ENCODE results near the gene AP3B1.

DNA sequence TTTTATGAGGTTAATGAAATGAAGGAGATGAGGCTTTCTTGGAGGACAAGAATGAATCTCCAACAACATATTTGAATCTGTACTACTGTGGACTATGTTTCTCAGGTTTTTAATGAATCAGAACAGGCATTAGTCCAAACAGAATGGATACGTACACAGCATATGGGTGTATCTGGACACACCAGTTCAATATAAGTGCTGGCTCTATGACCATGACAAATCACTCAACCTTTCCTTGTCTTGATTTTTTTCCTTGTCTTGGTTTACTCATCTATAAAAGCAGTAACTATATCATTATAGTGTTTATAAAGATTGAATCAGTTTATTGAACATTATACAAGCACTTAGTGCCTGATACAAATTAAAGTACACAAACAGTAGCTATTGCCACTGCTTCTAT is 104.1 kb downstream of the AP3B1 start:
- TF ChIP-seq POLR2A (IDR thresholded peaks at IDR 0.05), result no peak
- TF ChIP-seq, protein P1, sequence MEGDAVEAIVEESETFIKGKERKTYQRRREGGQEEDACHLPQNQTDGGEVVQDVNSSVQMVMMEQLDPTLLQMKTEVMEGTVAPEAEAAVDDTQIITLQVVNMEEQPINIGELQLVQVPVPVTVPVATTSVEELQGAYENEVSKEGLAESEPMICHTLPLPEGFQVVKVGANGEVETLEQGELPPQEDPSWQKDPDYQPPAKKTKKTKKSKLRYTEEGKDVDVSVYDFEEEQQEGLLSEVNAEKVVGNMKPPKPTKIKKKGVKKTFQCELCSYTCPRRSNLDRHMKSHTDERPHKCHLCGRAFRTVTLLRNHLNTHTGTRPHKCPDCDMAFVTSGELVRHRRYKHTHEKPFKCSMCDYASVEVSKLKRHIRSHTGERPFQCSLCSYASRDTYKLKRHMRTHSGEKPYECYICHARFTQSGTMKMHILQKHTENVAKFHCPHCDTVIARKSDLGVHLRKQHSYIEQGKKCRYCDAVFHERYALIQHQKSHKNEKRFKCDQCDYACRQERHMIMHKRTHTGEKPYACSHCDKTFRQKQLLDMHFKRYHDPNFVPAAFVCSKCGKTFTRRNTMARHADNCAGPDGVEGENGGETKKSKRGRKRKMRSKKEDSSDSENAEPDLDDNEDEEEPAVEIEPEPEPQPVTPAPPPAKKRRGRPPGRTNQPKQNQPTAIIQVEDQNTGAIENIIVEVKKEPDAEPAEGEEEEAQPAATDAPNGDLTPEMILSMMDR (IDR thresholded peaks at IDR 0.05), result no peak
